GM13977 (cell line): Measurements from ENCODE around the gene AGO1.
"Not testable (repeated sequence)": the region's sequence is repeated elsewhere in the genome, so short reads cannot be mapped to it uniquely, and the experiment has no call there.

Experiments
- DNase-seq: peaks from one replicate; pipeline ENCODE4 v3.0.0; 2012; ENCODE audit warnings: low spot score
- CTCF ChIP-seq: IDR thresholded peaks from 2 replicates; pipeline ENCODE4 v1.5.1; 2012; ENCODE audit warnings: mild to moderate bottlenecking, control low read depth; ENCODE audit not compliant: insufficient read depth; ENCODE audit errors: extremely low read depth, missing control alignments
- in situ Hi-C: fragments of 300-500 bp; cut with MboI; formaldehyde crosslinking; loops from one replicate; pipeline ENCODE4 v1.12.0; 2022; ENCODE audit warnings: low sequenced_read_pairs, low pct_unique_long_range_greater_than_20kb, mixed read lengths, inconsistent platforms; ENCODE audit not compliant: unreplicated experiment

Gene AGO1

DNA sequence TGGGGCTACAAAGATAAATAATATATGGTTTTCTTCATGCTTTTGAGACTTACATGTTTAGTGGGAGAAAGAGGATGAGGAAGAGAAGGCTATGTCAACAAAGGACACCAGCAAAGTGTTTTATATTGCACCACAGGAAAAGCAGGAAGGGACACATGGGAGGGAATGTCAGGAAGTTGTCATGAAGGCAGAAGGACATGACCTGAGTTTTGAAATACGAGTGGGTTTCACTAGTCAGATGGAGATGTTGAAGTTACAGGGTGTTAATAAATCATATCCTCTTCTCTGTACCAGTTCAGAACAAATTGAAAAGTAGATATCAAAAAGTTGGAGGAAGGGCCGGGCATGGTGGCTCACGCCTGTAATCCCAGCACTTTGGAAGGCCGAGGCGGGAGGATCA lies 18.2 kb upstream of the AGO1 start:
- DNase-seq: no peak
- in situ Hi-C loops: no loop called here
- TF ChIP-seq CTCF: no peak

DNA sequence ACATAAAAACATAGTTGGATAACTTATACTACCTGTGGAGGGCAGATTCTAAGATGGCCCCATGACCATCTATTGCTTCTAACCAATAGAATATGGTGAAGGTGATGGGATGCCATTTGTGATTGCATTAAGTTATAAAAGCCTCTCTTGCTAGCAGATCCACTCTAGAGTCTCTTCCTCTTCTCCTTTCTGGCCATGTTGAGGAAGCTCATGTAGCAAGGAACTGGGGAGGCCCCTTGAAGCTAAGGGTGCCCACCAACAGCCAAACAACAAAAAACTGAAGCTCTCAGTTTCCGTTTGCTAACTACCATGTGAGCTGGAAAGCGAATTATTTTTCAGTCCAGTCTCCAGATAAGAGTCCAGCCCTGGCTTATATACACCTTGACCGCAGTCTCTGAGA lies 16.0 kb upstream of the AGO1 start:
- TF ChIP-seq CTCF: no peak
- DNase-seq: no peak
- in situ Hi-C loops: no loop called here

- in situ Hi-C loops, DNase-seq: not testable (repeated sequence)
These were observed 13.6 kb upstream of the AGO1 start for GRCh38 chr1:35869245-35869950.

DNA sequence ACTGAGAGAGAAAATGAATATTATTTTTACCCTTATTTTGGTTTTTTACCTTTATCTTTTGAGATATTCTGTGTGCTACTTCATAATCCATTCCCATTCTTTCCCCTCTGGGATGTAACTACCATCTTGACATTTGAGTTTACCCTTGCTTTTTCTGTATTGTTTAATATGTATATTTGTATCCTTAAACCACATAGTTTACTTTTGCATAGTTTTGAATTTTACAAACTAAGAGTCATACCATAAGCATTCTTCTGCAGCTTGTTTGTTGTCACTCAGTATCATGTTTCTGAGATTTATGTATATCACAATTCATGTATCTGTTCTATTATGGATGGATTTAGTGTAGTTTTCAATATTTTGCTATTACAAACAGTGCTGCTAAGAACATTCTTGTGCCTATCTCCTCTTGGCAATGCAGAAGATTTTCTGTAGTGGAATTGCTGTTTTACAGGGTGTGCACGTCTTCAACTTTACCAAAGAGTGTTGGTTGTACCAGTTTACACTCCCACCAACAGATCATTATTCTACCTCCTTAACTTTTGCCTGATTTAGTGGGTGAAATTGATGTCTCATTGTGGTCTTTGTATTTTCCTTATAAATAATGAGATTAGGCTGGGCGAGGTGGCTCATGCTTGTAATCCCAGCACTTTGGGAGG lies 12.2 kb upstream of the AGO1 start:
- in situ Hi-C loops: no loop called here
- no peak for DNase-seq
- no peak for TF ChIP-seq CTCF

DNA sequence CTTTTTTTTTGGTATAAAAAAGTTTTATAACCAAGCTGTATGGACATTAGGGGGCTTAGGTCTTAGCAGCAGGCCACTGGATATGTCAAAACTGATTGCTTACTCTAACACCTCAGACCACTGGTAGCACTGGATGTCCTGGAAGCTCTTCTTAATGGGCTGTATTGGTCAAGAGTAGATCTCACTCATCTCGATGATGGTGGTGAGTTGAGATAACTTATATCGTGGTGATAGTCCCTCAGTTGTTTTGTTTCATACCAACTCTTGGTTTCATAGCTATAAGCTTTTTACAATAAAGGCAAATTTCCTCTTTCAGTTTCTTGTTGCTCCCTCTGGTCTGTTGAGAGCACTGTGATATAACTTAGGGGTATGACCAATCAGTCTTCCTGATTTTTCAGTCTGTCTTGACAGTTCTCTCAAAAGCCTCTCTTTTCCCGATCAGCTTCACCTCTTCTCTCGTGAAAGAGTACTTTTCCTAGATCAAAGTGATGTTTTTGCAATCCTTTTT lies 9.7 kb upstream of the AGO1 start:
- no peak for DNase-seq
- no peak for TF ChIP-seq CTCF
- in situ Hi-C loops: no loop called here

GRCh38 chr1:35874115-35874514 lies 8.9 kb upstream of the AGO1 start:
- in situ Hi-C loops, DNase-seq: not testable (repeated sequence)

GRCh38 chr1:35876988-35877387 lies 6.0 kb upstream of the AGO1 start:
- TF ChIP-seq CTCF: no peak
- no peak for DNase-seq
- in situ Hi-C loops: no loop called here
